ENCODE measurements around the gene ALX1. TPM values are rescaled to one million over a fixed set of nuclear protein-coding genes. Genes with fewer than 3 reads are reported as not detected.

ALX1 gene
- total RNA-seq: 0.09 and 0.81 TPM in 2 replicates

GRCh38 chr12:85280165-85280983 lies at the start of gene ALX1:
Gene ALX1 (plus strand): TSS chr12:85280220. CDS start chr12:85280262, 42 bp downstream.

Other genes with a start within 250 kb of the ALX1 start
- 0.09 TPM in 1 of 2 replicates, not detected in the other for gene TSPAN19, start 243.9 kb upstream of the ALX1 start, total RNA-seq
- 0.09 and 0.18 TPM in 2 replicates for gene LRRIQ1, start 243.9 kb upstream of the ALX1 start, total RNA-seq